HL-60 (cell line): Measurements from ENCODE around the gene ALPK1.
A peak's percentile ranks its signal among the peaks of the same experiment; 100 is the strongest.

Experiments
- DNase-seq, 2 experiments: peaks; one replicate each; pipeline ENCODE4 v3.0.0-alpha.2; 2010 to 2020; ENCODE audit warnings: low read depth in 1 of 2, low spot score in 1 of 2
- H3K27ac ChIP-seq: fragments of 250-450 bp; sonication (Bioruptor Pico); replicated peaks from 2 replicates; pipeline ENCODE4 v1.5.1; 2020; ENCODE audit warnings: mild to moderate bottlenecking, moderate library complexity
- H3K27me3 ChIP-seq: fragments of 250-450 bp; sonication (Bioruptor Pico); 2 replicates; pipeline ENCODE4 v1.5.1; 2021; ENCODE audit warnings: mild to moderate bottlenecking, moderate library complexity; ENCODE audit not compliant: insufficient read depth, poor library complexity, severe bottlenecking
- H3K4me3 ChIP-seq: replicated peaks from 2 replicates; pipeline ENCODE4 v1.5.1; 2011; ENCODE audit warnings: mild to moderate bottlenecking, control low read depth, low read length; ENCODE audit not compliant: insufficient read depth
- GABPA ChIP-seq: IDR thresholded peaks from 2 replicates; pipeline ENCODE4 v1.6.1; 2012; ENCODE audit warnings: low read depth
- POLR2AphosphoS5 ChIP-seq: IDR thresholded peaks from 2 replicates; pipeline ENCODE4 v1.6.1; 2012; ENCODE audit warnings: low read depth
- REST ChIP-seq: IDR thresholded peaks from 2 replicates; pipeline ENCODE4 v1.6.1; 2012; ENCODE audit warnings: low read depth; ENCODE audit not compliant: insufficient replicate concordance
- SPI1 ChIP-seq: IDR thresholded peaks from 2 replicates; pipeline ENCODE4 v1.6.1; 2012; ENCODE audit warnings: low read depth, mild to moderate bottlenecking, borderline replicate concordance
- TF ChIP-seq, protein P1 (sequence below): IDR thresholded peaks from one replicate; pipeline ENCODE4 v1.5.1; 2011; ENCODE audit warnings: low read length, control low read depth, inconsistent platforms; ENCODE audit not compliant: insufficient read depth

The ALPK1 gene

GRCh38 chr4:112277220-112277619 lies 19.9 kb upstream of the ALPK1 start:
- H3K4me3 ChIP-seq, result no peak overlapping the region
- no peak for TF ChIP-seq GABPA
- TF ChIP-seq SPI1, result no peak
- no peak for TF ChIP-seq REST
- no peak for TF ChIP-seq POLR2AphosphoS5
- TF ChIP-seq, protein P1, sequence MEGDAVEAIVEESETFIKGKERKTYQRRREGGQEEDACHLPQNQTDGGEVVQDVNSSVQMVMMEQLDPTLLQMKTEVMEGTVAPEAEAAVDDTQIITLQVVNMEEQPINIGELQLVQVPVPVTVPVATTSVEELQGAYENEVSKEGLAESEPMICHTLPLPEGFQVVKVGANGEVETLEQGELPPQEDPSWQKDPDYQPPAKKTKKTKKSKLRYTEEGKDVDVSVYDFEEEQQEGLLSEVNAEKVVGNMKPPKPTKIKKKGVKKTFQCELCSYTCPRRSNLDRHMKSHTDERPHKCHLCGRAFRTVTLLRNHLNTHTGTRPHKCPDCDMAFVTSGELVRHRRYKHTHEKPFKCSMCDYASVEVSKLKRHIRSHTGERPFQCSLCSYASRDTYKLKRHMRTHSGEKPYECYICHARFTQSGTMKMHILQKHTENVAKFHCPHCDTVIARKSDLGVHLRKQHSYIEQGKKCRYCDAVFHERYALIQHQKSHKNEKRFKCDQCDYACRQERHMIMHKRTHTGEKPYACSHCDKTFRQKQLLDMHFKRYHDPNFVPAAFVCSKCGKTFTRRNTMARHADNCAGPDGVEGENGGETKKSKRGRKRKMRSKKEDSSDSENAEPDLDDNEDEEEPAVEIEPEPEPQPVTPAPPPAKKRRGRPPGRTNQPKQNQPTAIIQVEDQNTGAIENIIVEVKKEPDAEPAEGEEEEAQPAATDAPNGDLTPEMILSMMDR, result no peak
- no peak overlapping the region for H3K27ac ChIP-seq
- H3K27me3 ChIP-seq, result no peaks in the 10 kb centered on the region
- DNase-seq, result no peak

GRCh38 chr4:112277705-112278448 lies 19.3 kb upstream of the ALPK1 start:
- TF ChIP-seq POLR2AphosphoS5, result no peak
- no peak for TF ChIP-seq GABPA
- no peak for TF ChIP-seq REST
- no peak for TF ChIP-seq SPI1
- TF ChIP-seq, protein P1, result no peak
- no peak overlapping the region for H3K27ac ChIP-seq
- DNase-seq, result no peak
- H3K27me3 ChIP-seq, result no peaks in the 10 kb centered on the region
- no peak overlapping the region for H3K4me3 ChIP-seq

- DNase-seq, result peak in 1 of 2 experiments; percentile 69
- TF ChIP-seq POLR2AphosphoS5, result no peak
- TF ChIP-seq REST, result no peak
- no peak for TF ChIP-seq SPI1
- TF ChIP-seq GABPA, result no peak
- TF ChIP-seq, protein P1, result no peak
- Histone ChIP-seq H3K27me3 (no peaks in the 10 kb centered on the region), H3K4me3 (peak overlapping the region; percentile 28), H3K27ac (0 out of 2 replicates have a peak overlapping the region, but pooled peaks have one; percentile 25)
These were observed 17.9 kb upstream of the ALPK1 start for GRCh38 chr4:112279025-112279881.
